Measurements from ENCODE around the gene UBA3.

GRCh38 chr3:69119138-69119537 lies 39.0 kb upstream of the UBA3 start:
- TF ChIP-seq EZH2 (optimal IDR thresholded peaks at IDR 0.05; ENCODE audit: low read depth, low read length): no peak
- TF ChIP-seq CTCF (IDR thresholded peaks at IDR 0.05; ENCODE audit: low read length): no peak
- no peak for TF ChIP-seq EZH2phosphoT487 (IDR thresholded peaks at IDR 0.05; ENCODE audit: low read length)
